Lower leg skin (tissue), 4 donors: ENCODE results near the gene CXorf65. TPM values are rescaled to one million over a fixed set of nuclear protein-coding genes. Genes with fewer than 3 reads are reported as not detected.
A peak's percentile ranks its signal among the peaks of the same experiment; 100 is the strongest.

Experiments
- DNase-seq, 2 donors: peaks; one replicate each; pipeline ENCODE4 v3.0.0-alpha.2; 2019; ENCODE audit warnings: low spot score in 2 of 2
- H3K4me3 ChIP-seq: fragments of 200-600 bp; sonication (generic); 2 replicates; pipeline ENCODE4 v1.5.1; 2017; ENCODE audit warnings: mild to moderate bottlenecking, low read depth; ENCODE audit not compliant: poor library complexity, severe bottlenecking
- POLR2A ChIP-seq, 2 donors: fragments of 450-650 bp; IDR thresholded peaks; one replicate each; pipeline ENCODE4 v1.6.1; 2016 to 2017; ENCODE audit warnings: antibody characterized with exemption in 2 of 2, mild to moderate bottlenecking in 1 of 2, moderate library complexity in 1 of 2
- WGBS, 2 donors: methylation state at CpG; one replicate each; pipeline ENCODE4 v1.1.5; 2018; 5-methylcytosine and 5-hydroxymethylcytosine counted together
- intact Hi-C: fragments of 100-400 bp; cut with DNase I; formaldehyde crosslinking; loops from one replicate; pipeline ENCODE4 v1.15.0; 2023; ENCODE audit warnings: low total_unique reads
- total RNA-seq, 4 donors: library from RNA; depleted of rRNA; stranded (reverse); fragments of >200 nt; gene quantifications; one replicate each; pipeline ENCODE4 v1.1.0, GENCODE V29; 2016
- TF ChIP-seq, protein P1 (sequence below), 3 donors: fragments of 450-650 bp; IDR thresholded peaks; one replicate each; pipeline ENCODE4 v1.5.1; 2016; ENCODE audit warnings: antibody characterized with exemption in 3 of 3, mild to moderate bottlenecking in 3 of 3, moderate library complexity in 2 of 3

Gene CXorf65
- total RNA-seq, 4 donors from 2014 or later, result 1.9 TPM; not detected in 3

DNA sequence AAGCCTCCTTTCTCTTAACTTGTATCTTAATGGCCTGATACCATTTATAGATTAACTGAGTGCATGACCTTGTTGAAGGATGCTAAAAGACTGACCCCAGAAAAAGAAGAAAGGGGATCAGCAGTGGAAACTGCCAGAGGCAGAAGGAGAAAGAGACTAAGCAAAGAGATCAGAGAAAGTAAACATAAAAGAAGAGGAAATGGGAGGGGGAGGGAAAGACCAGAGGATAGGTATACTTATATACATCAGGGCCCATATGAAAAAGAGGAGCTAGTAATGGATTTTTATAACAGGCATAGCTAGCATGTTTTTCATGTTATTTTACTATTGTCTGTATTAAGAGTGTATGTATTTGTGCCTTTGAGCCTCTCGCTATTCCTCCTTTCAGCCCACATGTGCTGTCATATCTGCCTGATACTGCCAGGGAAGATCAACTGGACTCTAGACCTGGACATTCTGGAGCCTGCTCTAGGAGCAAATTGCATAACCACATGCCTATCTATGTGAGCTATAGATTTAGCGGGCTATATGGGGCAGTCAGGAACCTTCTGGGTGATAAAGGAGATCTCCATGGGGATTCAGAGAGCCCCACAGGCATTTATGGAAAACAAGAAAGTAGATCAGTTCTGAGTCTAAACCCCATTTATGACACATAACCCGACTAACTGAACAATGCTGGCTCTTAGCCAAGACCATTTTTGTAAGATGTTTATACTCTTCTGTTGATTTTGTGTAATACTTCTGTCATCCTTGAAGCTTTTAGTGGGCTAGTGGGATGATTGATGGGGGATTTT is 25.0 kb downstream of the CXorf65 start:
- WGBS, 2 donors, result 59 to 61% methylated on average over 3 of the region's 3 CpGs
- no peak for TF ChIP-seq POLR2A (IDR thresholded peaks at IDR 0.05)
- TF ChIP-seq, protein P1, sequence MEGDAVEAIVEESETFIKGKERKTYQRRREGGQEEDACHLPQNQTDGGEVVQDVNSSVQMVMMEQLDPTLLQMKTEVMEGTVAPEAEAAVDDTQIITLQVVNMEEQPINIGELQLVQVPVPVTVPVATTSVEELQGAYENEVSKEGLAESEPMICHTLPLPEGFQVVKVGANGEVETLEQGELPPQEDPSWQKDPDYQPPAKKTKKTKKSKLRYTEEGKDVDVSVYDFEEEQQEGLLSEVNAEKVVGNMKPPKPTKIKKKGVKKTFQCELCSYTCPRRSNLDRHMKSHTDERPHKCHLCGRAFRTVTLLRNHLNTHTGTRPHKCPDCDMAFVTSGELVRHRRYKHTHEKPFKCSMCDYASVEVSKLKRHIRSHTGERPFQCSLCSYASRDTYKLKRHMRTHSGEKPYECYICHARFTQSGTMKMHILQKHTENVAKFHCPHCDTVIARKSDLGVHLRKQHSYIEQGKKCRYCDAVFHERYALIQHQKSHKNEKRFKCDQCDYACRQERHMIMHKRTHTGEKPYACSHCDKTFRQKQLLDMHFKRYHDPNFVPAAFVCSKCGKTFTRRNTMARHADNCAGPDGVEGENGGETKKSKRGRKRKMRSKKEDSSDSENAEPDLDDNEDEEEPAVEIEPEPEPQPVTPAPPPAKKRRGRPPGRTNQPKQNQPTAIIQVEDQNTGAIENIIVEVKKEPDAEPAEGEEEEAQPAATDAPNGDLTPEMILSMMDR (IDR thresholded peaks at IDR 0.05), result no peak
- no peak overlapping the region for H3K4me3 ChIP-seq
- intact Hi-C loops, result no loop called here
- DNase-seq, result no peak

DNA sequence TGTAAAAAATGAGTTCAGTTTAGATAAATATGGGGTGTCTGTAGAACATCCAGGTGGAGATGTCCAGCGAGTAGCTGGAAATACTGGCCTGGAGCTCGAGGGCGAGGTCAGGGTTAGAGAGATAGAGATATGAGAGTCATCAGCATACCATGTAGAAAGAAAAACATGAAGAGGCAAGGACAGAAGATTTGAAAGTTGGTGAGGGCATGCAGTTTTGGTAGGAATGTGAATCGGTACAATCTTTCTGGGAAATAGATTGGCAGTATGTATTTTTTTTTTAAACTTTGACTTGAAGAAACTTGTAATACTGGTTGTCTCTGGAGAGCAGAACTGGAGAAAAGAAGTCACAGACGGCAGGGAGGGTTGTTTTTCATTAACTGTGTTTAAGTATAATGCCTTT is 36.0 kb downstream of the CXorf65 start:
- WGBS, 2 donors, result 47 to 57% methylated on average over 5 of the region's 5 CpGs
- DNase-seq, result no peak
- intact Hi-C loops, result no loop called here
- no peak for TF ChIP-seq POLR2A (IDR thresholded peaks at IDR 0.05)
- TF ChIP-seq, protein P1 (IDR thresholded peaks at IDR 0.05), result no peak
- H3K4me3 ChIP-seq, result no peak overlapping the region

DNA sequence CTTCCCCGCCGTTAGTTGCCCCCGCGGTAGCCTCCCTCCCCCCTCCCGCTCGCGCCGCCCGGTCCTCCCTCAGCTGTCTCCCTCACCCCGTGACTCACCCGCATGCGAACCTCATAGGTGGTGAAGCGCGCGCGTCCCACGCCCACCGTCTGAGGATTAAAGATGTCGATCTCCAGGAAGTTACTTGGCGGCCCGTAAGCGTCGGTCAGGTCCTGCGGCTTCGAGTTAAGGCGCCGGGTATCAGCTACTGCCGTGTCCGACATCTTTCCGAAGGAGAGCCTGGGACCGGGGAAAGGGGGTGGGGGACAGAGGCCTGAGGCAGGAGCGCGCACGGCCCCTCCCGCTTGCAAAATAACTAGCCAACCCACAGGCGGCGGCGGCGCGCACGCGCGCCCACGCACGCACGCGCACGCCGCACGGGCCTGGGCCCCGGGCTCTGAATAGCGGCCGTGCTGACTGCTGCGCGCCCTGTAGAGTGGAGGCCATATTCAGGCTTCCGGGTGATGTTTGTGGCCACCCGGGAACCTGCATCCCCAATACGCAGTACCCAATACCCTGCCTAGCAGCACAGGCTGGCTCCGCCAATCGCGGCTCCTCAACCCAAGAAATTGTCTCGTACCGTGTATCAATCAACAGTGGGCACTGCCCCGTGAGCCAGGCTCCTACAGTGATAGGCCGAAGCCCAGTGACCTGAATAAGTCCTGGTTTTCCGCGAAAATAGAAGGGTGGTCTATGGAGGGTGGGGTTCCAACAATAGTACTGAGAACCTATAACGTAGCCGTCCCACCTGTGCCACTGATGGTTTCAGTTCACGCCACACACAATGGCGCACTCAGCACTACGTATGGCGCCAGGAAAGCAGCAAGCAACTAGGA is 38.3 kb downstream of the CXorf65 start, which contains the start of gene SNX12:
Gene SNX12 (minus strand): TSS at position 291 of the 875 bp plus-strand sequence. CDS start 28 bp downstream, at position 263.
- intact Hi-C loops, result no loop called here
- TF ChIP-seq, protein P1 (IDR thresholded peaks at IDR 0.05), result peak in 1 of 3 donors; percentile 93
- TF ChIP-seq POLR2A (IDR thresholded peaks at IDR 0.05), result no peak
- 2 to 39% methylated on average over 12 to 71 of the region's 73 CpGs for WGBS, 2 donors
- H3K4me3 ChIP-seq, result peak within 1 kb of the TSS; percentile 56
- peak; percentile 90 to 97 for DNase-seq

DNA sequence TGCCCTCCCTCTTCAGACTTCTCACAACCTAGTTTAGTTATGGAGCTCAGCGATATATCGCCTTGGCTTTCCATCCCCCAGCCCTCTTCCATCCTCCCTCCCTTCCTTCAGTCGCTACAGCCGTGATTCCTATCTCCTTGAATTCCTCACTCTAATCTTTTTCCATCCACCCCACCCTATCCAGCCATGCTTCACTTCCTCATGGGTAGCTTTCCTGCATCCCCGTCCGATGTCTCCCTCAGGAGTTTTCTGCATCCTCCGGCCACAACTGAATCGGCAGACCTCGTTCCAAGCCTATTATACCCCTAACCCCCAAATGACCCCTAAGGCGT is 38.9 kb downstream of the CXorf65 start:
- TF ChIP-seq, protein P1 (IDR thresholded peaks at IDR 0.05), result no peak
- TF ChIP-seq POLR2A (IDR thresholded peaks at IDR 0.05), result no peak
- peak in 1 of 2 donors; percentile 12 for DNase-seq
- H3K4me3 ChIP-seq, result peak overlapping the region; percentile 56
- WGBS, 2 donors, result 1 to 35% methylated on average over 9 to 10 of the region's 10 CpGs
- intact Hi-C loops, result no loop called here

DNA sequence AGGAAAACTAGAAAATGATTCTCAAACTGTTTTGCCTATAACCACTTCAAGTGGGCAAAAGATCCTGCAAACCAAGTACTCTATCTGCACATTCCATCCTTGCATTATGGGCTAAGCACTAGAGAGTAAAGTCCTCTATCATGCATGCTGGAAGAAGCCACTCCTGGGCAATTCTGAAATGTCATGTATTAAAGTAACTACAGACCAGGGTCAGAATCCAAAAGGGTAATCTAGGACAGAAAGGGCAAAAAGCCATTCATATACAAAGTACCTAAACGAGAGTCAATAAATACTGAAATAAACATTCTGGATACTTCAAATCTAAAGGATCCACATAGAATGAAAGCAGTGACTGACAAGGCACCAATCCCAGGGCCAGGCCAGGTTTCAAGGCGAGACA is 39.5 kb downstream of the CXorf65 start:
- DNase-seq, result no peak
- peak overlapping the region; percentile 56 for H3K4me3 ChIP-seq
- intact Hi-C loops, result no loop called here
- no peak for TF ChIP-seq POLR2A (IDR thresholded peaks at IDR 0.05)
- TF ChIP-seq, protein P1 (IDR thresholded peaks at IDR 0.05), result no peak
- WGBS, 2 donors, result 6 to 44% methylated on average over 2 of the region's 2 CpGs
